Spleen (tissue), 7 donors: ENCODE measurements around the gene UTP14C.

Source experiments
- POLR2A ChIP-seq, 3 donors: fragments of 450-650 bp; IDR thresholded peaks; one replicate each; pipeline ENCODE4 v1.5.1; 2017; ENCODE audit warnings: antibody characterized with exemption in 3 of 3, mild to moderate bottlenecking in 1 of 3
- TF ChIP-seq, protein P1 (sequence below), 11 experiments: fragments of 200-600 bp in 7 of 11; fragments of 450-650 bp in 4 of 11; sonication (generic) in 4 of 11; IDR thresholded peaks in 8 of 11; conservative IDR thresholded peaks in 3 of 11; 1 replicate in 7 of 11; 2 replicates in 4 of 11; pipeline versions ENCODE4 v1.4.0 to v1.8.0; 2016 to 2021; ENCODE audit warnings: antibody characterized with exemption in 11 of 11, inconsistent platforms in 4 of 11, mild to moderate bottlenecking in 1 of 11
- donor health status: DM: no; HTN: no; CAD: no; lungs with moderate emphysema.
- donor health status: DM: no; HTN: no; CAD: no.
- donor health status: DM: no; HTN: no; CAD: no.

DNA sequence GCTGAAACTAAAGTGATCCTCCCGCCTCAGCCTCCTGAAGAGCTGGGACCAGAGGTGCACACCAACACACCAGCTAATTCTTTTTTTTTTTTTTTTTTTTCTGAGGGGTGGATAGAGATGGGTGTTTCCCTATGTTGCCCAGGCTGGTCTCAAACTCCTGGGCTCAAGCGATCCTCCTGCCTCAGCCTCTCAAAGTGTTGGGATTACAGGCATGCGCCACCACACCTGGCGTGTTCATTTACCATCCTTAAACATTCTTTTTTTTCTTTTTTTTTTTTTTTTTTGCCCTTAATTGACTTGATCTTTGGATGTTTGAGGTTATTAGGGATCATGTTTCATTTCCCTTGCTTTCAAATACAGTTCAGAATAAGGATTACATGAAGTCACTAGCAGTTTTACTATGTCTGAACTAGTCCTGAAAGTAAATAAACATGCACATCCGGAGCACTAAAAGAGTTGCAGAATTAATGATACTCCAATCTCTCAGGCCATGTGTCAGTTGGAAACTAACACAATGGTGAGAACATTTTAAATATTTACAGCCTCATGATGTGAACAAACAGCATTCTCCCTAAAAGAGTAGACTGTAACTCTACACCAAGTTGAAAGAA, 10.2 kb downstream of the UTP14C start:
- TF ChIP-seq, protein P1, sequence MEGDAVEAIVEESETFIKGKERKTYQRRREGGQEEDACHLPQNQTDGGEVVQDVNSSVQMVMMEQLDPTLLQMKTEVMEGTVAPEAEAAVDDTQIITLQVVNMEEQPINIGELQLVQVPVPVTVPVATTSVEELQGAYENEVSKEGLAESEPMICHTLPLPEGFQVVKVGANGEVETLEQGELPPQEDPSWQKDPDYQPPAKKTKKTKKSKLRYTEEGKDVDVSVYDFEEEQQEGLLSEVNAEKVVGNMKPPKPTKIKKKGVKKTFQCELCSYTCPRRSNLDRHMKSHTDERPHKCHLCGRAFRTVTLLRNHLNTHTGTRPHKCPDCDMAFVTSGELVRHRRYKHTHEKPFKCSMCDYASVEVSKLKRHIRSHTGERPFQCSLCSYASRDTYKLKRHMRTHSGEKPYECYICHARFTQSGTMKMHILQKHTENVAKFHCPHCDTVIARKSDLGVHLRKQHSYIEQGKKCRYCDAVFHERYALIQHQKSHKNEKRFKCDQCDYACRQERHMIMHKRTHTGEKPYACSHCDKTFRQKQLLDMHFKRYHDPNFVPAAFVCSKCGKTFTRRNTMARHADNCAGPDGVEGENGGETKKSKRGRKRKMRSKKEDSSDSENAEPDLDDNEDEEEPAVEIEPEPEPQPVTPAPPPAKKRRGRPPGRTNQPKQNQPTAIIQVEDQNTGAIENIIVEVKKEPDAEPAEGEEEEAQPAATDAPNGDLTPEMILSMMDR (IDR thresholded peaks at IDR 0.05 in 8 of 11, conservative IDR thresholded peaks at IDR 0.05 in 3 of 11): no peak
- TF ChIP-seq POLR2A (IDR thresholded peaks at IDR 0.05): no peak
